Adrenal gland (tissue), 12 donors: ENCODE data around the gene SOHLH1. TPM values are rescaled to one million over a fixed set of nuclear protein-coding genes. Genes with fewer than 3 reads are reported as not detected.

Experiments
- DNase-seq, 7 donors: peaks; one replicate each; pipeline ENCODE4 v3.0.0-alpha.2; 2019 to 2020
- H3K27ac ChIP-seq, 5 donors: fragments of 200-600 bp; sonication (generic) in 4 of 5; 1 replicate in 3 of 5; 2 replicates in 2 of 5; pipeline versions ENCODE4 v1.5.1 to v1.8.0; 2016 to 2020; ENCODE audit warnings: mild to moderate bottlenecking in 1 of 5
- H3K27me3 ChIP-seq: fragments of 200-600 bp; 2 replicates; pipeline ENCODE4 v1.8.0; 2021
- H3K36me3 ChIP-seq, 2 donors: fragments of 200-600 bp; replicated peaks in 1 of 2; 1 replicate in 1 of 2; 2 replicates in 1 of 2; pipeline versions ENCODE4 v1.5.1 to v1.8.0; 2018 to 2022
- H3K4me1 ChIP-seq, 2 donors: fragments of 200-600 bp; replicated peaks in 1 of 2; 1 replicate in 1 of 2; 2 replicates in 1 of 2; pipeline versions ENCODE4 v1.5.1 to v1.8.0; 2018 to 2021
- H3K4me3 ChIP-seq, 4 donors: fragments of 200-600 bp; sonication (generic) in 3 of 4; one replicate each; pipeline ENCODE4 v1.5.1; 2016 to 2018
- H3K9me3 ChIP-seq, 3 donors: fragments of 200-600 bp; sonication (generic) in 1 of 3; replicated peaks in 1 of 3; 1 replicate in 2 of 3; 2 replicates in 1 of 3; pipeline versions ENCODE4 v1.5.1 to v1.8.0; 2016 to 2021
- CTCF ChIP-seq, 6 experiments: fragments of 450-650 bp in 4 of 6; fragments of 200-600 bp in 2 of 6; sonication (generic) in 1 of 6; IDR thresholded peaks; 1 replicate in 5 of 6; 2 replicates in 1 of 6; pipeline versions ENCODE4 v1.5.1 to v1.8.0; 2016 to 2021; ENCODE audit warnings: antibody characterized with exemption in 6 of 6, mild to moderate bottlenecking in 2 of 6, moderate library complexity in 1 of 6
- POLR2A ChIP-seq, 2 donors: fragments of 450-650 bp; IDR thresholded peaks; one replicate each; pipeline ENCODE4 v1.6.1; 2017; ENCODE audit warnings: antibody characterized with exemption in 2 of 2, mild to moderate bottlenecking in 2 of 2, moderate library complexity in 1 of 2
- WGBS, 4 donors: extraction: QIAGEN DNeasy Blood & Tissue Kit in 2 of 4; methylation state at CpG; one replicate each; pipeline versions ENCODE4 v1.1.5 to v1.1.7; 2013 to 2017; 5-methylcytosine and 5-hydroxymethylcytosine counted together
- intact Hi-C, 2 donors: fragments of 100-400 bp; cut with DNase I; formaldehyde crosslinking; loops; one replicate each; pipeline versions ENCODE4 v1.14.1 to v1.15.0; 2022 to 2023
- polyA plus RNA-seq, 3 donors: library from polyadenylated mRNA; stranded (reverse); fragments of 200-250 nt in 2 of 3; fragments of 350-450 nt in 1 of 3; fragmentation: Illumina TruSeq in 1 of 3; extraction: RNeasy Lipid Tissue Mini Kit (QIAGEN cat#74804) in 1 of 3; gene quantifications; one replicate each; pipeline ENCODE4 v1.2.3, GENCODE V29; 2013 to 2014
- total RNA-seq, 9 donors: library from RNA; depleted of rRNA in 4 of 9; stranded (reverse); fragments of >200 nt in 4 of 9; fragments of 120-200 nt in 1 of 9; fragmentation: NEBNext Ultra II Directional in 1 of 9; extraction: Animal tissue kit (Norgen Biotek cat#: 25700) in 1 of 9; gene quantifications; one replicate each; pipeline versions ENCODE4 v1.1.0 to v1.2.4, GENCODE V29; 2013 to 2023
- donor health status: healthy with polysubstance abuse.
- donor health status: Bipolar disorder and iron deficiency.
- donor health status: DM: yes; HTN: yes; CAD: no.
- donor health status: DM: no; HTN: no; CAD: no.
- donor health status: DM: no; HTN: no; CAD: no.
- donor health status: DM: yes; HTN: yes; CAD: no.

The SOHLH1 gene
- total and polyA plus RNA-seq, 12 donors, result not detected

- Histone ChIP-seq H3K4me3 (no peak overlapping the region), H3K9me3 (no peaks in the 10 kb centered on the region), H3K36me3 (no peaks in the 10 kb centered on the region), H3K4me1 (no peaks in the 10 kb centered on the region), H3K27ac (no peak overlapping the region), H3K27me3 (no peaks in the 10 kb centered on the region)
- DNase-seq, result no peak
- intact Hi-C loops, result no loop called here
- TF ChIP-seq POLR2A (IDR thresholded peaks at IDR 0.05), result no peak
- no peak for TF ChIP-seq CTCF (IDR thresholded peaks at IDR 0.05)
- WGBS, 4 donors, result 58 to 66% (median 60%) methylated on average over 2 to 11 of the region's 11 CpGs
Observed at GRCh38 chr9:135727257-135727875, 28.1 kb upstream of the SOHLH1 start.

GRCh38 chr9:135726138-135726853, 27.0 kb upstream of the SOHLH1 start:
- no peak for TF ChIP-seq POLR2A (IDR thresholded peaks at IDR 0.05)
- no peak for TF ChIP-seq CTCF (IDR thresholded peaks at IDR 0.05)
- H3K36me3 ChIP-seq, result no peaks in the 10 kb centered on the region
- no peaks in the 10 kb centered on the region for H3K4me1 ChIP-seq
- intact Hi-C loops, result no loop called here
- H3K27me3 ChIP-seq, result peaks cover 6% of the 10 kb centered on the region
- no peak for DNase-seq
- WGBS, 4 donors, result 63 to 78% (median 67%) methylated on average over 6 to 16 of the region's 16 CpGs
- H3K4me3 ChIP-seq, result no peak overlapping the region
- H3K9me3 ChIP-seq, result no peaks in the 10 kb centered on the region
- no peak overlapping the region for H3K27ac ChIP-seq

- no peak for TF ChIP-seq POLR2A (IDR thresholded peaks at IDR 0.05)
- TF ChIP-seq CTCF (IDR thresholded peaks at IDR 0.05), result no peak
- H3K36me3 ChIP-seq, result no peaks in the 10 kb centered on the region
- H3K4me3 ChIP-seq, result no peak overlapping the region
- H3K27me3 ChIP-seq, result peaks cover 6% of the 10 kb centered on the region
- H3K4me1 ChIP-seq, result no peaks in the 10 kb centered on the region
- DNase-seq, result no peak
- H3K9me3 ChIP-seq, result no peaks in the 10 kb centered on the region
- H3K27ac ChIP-seq, result no peak overlapping the region
- 59 to 84% (median 79%) methylated on average over 9 to 16 of the region's 16 CpGs for WGBS, 4 donors
- intact Hi-C loops, result no loop called here
Observed at GRCh38 chr9:135724186-135724787, 25.0 kb upstream of the SOHLH1 start.

- WGBS, 4 donors, result 77 to 80% (median 79%) methylated on average over 14 to 18 of the region's 18 CpGs
- H3K4me1 ChIP-seq, result no peaks in the 10 kb centered on the region
Observed at GRCh38 chr9:135722365-135722764, 23.1 kb upstream of the SOHLH1 start.

More at GRCh38 chr9:135722365-135722764, 23.1 kb upstream of the SOHLH1 start:
- Histone ChIP-seq H3K27me3 (peaks cover 10% of the 10 kb centered on the region), H3K27ac (no peak overlapping the region), H3K9me3 (no peaks in the 10 kb centered on the region), H3K4me3 (no peak overlapping the region), H3K36me3 (no peaks in the 10 kb centered on the region)
- TF ChIP-seq CTCF (IDR thresholded peaks at IDR 0.05) (no peak), POLR2A (IDR thresholded peaks at IDR 0.05) (no peak)
- DNase-seq, result no peak
- intact Hi-C loops, result no loop called here
